ENCODE results near the gene PUSL1.

Gene PUSL1

GRCh38 chr1:1302951-1303509 lies 5.4 kb upstream of the PUSL1 start:
- Histone ChIP-seq H3K9me3 (ENCODE audit: control insufficient read depth, insufficient read depth, low read length) (no peaks in the 10 kb centered on the region), H3K27me3 (ENCODE audit: control insufficient read depth, insufficient read depth, low read length) (no peaks in the 10 kb centered on the region), H3K27ac (ENCODE audit: low read length) (no peak overlapping the region), H3K4me1 (ENCODE audit: control insufficient read depth, insufficient read depth, low read length) (peaks cover 13% of the 10 kb centered on the region), H3K4me3 (ENCODE audit: low read length) (no peak overlapping the region), H3K36me3 (ENCODE audit: control insufficient read depth, insufficient read depth, low read length) (no peaks in the 10 kb centered on the region; the same call in 1 of the 2 replicates)
- no CpG with 5 or more reads among the region's 31 CpGs for WGBS (ENCODE audit: insufficient coverage, insufficient read length)
- no peak for DNase-seq (ENCODE audit: low read depth, low spot score)

GRCh38 chr1:1303736-1304135 lies 4.7 kb upstream of the PUSL1 start:
- Histone ChIP-seq H3K9me3 (ENCODE audit: control insufficient read depth, insufficient read depth, low read length) (no peaks in the 10 kb centered on the region), H3K4me3 (ENCODE audit: low read length) (no peak overlapping the region), H3K36me3 (ENCODE audit: control insufficient read depth, insufficient read depth, low read length) (no peaks in the 10 kb centered on the region; the same call in 1 of the 2 replicates), H3K4me1 (ENCODE audit: control insufficient read depth, insufficient read depth, low read length) (peaks cover 13% of the 10 kb centered on the region), H3K27ac (ENCODE audit: low read length) (no peak overlapping the region), H3K27me3 (ENCODE audit: control insufficient read depth, insufficient read depth, low read length) (no peaks in the 10 kb centered on the region)
- DNase-seq (ENCODE audit: low read depth, low spot score): no peak
- no CpG with 5 or more reads among the region's 13 CpGs for WGBS (ENCODE audit: insufficient coverage, insufficient read length)

GRCh38 chr1:1304331-1305299 lies 3.8 kb upstream of the PUSL1 start:
- DNase-seq (ENCODE audit: low read depth, low spot score): no peak
- no peaks in the 10 kb centered on the region for H3K27me3 ChIP-seq (ENCODE audit: control insufficient read depth, insufficient read depth, low read length)
- H3K36me3 ChIP-seq (ENCODE audit: control insufficient read depth, insufficient read depth, low read length): no peaks in the 10 kb centered on the region; the same call in 1 of the 2 replicates
- H3K4me3 ChIP-seq (ENCODE audit: low read length): no peak overlapping the region
- no CpG with 5 or more reads among the region's 29 CpGs for WGBS (ENCODE audit: insufficient coverage, insufficient read length)
- no peaks in the 10 kb centered on the region for H3K9me3 ChIP-seq (ENCODE audit: control insufficient read depth, insufficient read depth, low read length)
- H3K27ac ChIP-seq (ENCODE audit: low read length): no peak overlapping the region
- peaks cover 18% of the 10 kb centered on the region for H3K4me1 ChIP-seq (ENCODE audit: control insufficient read depth, insufficient read depth, low read length)

- no peak overlapping the region for H3K4me3 ChIP-seq (ENCODE audit: low read length)
- peaks cover 18% of the 10 kb centered on the region for H3K4me1 ChIP-seq (ENCODE audit: control insufficient read depth, insufficient read depth, low read length)
- no peak for DNase-seq (ENCODE audit: low read depth, low spot score)
- H3K9me3 ChIP-seq (ENCODE audit: control insufficient read depth, insufficient read depth, low read length): no peaks in the 10 kb centered on the region
- no peak overlapping the region for H3K27ac ChIP-seq (ENCODE audit: low read length)
- H3K36me3 ChIP-seq (ENCODE audit: control insufficient read depth, insufficient read depth, low read length): no peaks in the 10 kb centered on the region; the same call in 1 of the 2 replicates
- H3K27me3 ChIP-seq (ENCODE audit: control insufficient read depth, insufficient read depth, low read length): no peaks in the 10 kb centered on the region
- WGBS (ENCODE audit: insufficient coverage, insufficient read length): no CpG with 5 or more reads among the region's 25 CpGs
These were observed 2.9 kb upstream of the PUSL1 start for GRCh38 chr1:1305300-1306069.

DNA sequence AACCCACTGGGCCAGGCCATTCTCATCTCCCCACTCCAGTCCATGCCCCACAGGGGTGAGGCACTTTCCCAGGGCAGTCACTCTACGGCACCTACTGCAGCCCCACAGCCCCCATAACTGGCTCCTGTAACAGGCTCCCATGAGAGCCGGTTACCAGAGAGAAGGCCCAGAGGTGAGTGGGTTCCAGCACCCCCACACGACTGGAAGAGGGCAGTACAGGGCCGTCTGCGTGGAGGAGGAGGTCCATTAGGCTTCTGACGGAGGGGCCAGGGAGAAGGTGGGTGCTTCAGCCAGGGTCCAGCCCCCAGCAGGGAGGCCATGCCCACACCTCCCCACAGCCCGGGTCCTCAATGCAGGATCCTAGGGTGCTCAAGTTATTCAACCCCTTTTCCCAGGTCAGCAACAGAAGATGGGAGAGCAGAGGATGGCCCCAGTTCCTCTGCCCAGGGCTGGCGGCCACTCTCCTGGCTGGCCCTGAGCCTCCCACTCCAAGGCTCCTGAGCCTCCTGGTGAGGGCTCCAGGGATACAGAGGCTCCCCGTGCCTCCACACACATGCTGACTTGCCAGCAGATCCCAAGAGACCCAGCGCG lies 2.2 kb upstream of the PUSL1 start:
- peaks cover 2% of the 10 kb centered on the region for H3K36me3 ChIP-seq (ENCODE audit: control insufficient read depth, insufficient read depth, low read length)
- no peak for DNase-seq (ENCODE audit: low read depth, low spot score)
- no peak overlapping the region for H3K4me3 ChIP-seq (ENCODE audit: low read length)
- no CpG with 5 or more reads among the region's 11 CpGs for WGBS (ENCODE audit: insufficient coverage, insufficient read length)
- no peaks in the 10 kb centered on the region for H3K9me3 ChIP-seq (ENCODE audit: control insufficient read depth, insufficient read depth, low read length)
- H3K27ac ChIP-seq (ENCODE audit: low read length): no peak overlapping the region
- H3K27me3 ChIP-seq (ENCODE audit: control insufficient read depth, insufficient read depth, low read length): no peaks in the 10 kb centered on the region
- peaks cover 18% of the 10 kb centered on the region for H3K4me1 ChIP-seq (ENCODE audit: control insufficient read depth, insufficient read depth, low read length)

DNA sequence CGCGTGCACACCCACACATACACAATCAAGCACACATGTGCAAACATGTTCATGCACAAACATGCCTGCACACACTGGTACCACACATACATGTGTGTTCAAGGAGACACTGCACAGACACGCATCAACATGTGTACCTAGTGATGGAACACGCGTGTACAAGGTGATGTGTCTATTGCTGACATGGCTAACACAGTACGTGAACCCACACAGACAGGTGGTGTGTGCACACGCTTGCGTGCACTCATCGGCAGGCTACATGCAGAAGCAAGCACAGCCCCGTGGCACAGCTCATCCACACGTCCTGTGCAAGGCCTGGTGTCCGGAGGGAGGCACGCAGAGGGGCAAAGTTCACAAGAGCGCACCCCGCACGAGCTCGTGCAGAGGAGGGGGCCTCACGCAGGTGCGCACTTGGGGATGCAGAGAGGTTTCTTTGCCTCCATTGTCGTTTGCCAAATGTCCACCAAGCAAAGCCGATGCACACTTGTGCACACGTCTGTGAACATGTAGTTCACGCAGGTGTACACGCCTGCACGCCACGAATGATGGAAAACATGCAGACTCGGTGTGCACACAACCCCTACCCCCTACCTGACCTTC lies 1.6 kb upstream of the PUSL1 start:
- H3K27ac ChIP-seq (ENCODE audit: low read length): no peak overlapping the region
- H3K4me3 ChIP-seq (ENCODE audit: low read length): peak overlapping the region; percentile 67; the same call in 1 of the 2 replicates
- DNase-seq (ENCODE audit: low read depth, low spot score): no peak
- H3K36me3 ChIP-seq (ENCODE audit: control insufficient read depth, insufficient read depth, low read length): peaks cover 8% of the 10 kb centered on the region
- H3K27me3 ChIP-seq (ENCODE audit: control insufficient read depth, insufficient read depth, low read length): no peaks in the 10 kb centered on the region
- WGBS (ENCODE audit: insufficient coverage, insufficient read length): no CpG with 5 or more reads among the region's 27 CpGs
- H3K9me3 ChIP-seq (ENCODE audit: control insufficient read depth, insufficient read depth, low read length): no peaks in the 10 kb centered on the region
- H3K4me1 ChIP-seq (ENCODE audit: control insufficient read depth, insufficient read depth, low read length): peaks cover 18% of the 10 kb centered on the region

- H3K27me3 ChIP-seq (ENCODE audit: control insufficient read depth, insufficient read depth, low read length): no peaks in the 10 kb centered on the region
- WGBS (ENCODE audit: insufficient coverage, insufficient read length): no CpG with 5 or more reads among the region's 83 CpGs
- no peaks in the 10 kb centered on the region for H3K9me3 ChIP-seq (ENCODE audit: control insufficient read depth, insufficient read depth, low read length)
- H3K36me3 ChIP-seq (ENCODE audit: control insufficient read depth, insufficient read depth, low read length): peaks cover 14% of the 10 kb centered on the region
- no peak for DNase-seq (ENCODE audit: low read depth, low spot score)
- H3K27ac ChIP-seq (ENCODE audit: low read length): no peak overlapping the region
- H3K4me3 ChIP-seq (ENCODE audit: low read length): peak overlapping the region; percentile 67; the same call in 1 of the 2 replicates
- peaks cover 18% of the 10 kb centered on the region for H3K4me1 ChIP-seq (ENCODE audit: control insufficient read depth, insufficient read depth, low read length)
These were observed 1.0 kb upstream of the PUSL1 start for GRCh38 chr1:1307261-1307922.

GRCh38 chr1:1308756-1309250 lies 406 bp downstream of the PUSL1 start:
- Histone ChIP-seq H3K27me3 (ENCODE audit: control insufficient read depth, insufficient read depth, low read length) (no peaks in the 10 kb centered on the region), H3K36me3 (ENCODE audit: control insufficient read depth, insufficient read depth, low read length) (peaks cover 28% of the 10 kb centered on the region), H3K4me3 (ENCODE audit: low read length) (peak overlapping the region; percentile 88), H3K4me1 (ENCODE audit: control insufficient read depth, insufficient read depth, low read length) (peaks cover 18% of the 10 kb centered on the region), H3K27ac (ENCODE audit: low read length) (no peak overlapping the region), H3K9me3 (ENCODE audit: control insufficient read depth, insufficient read depth, low read length) (no peaks in the 10 kb centered on the region)
- DNase-seq (ENCODE audit: low read depth, low spot score): no peak
- WGBS (ENCODE audit: insufficient coverage, insufficient read length): no CpG with 5 or more reads among the region's 66 CpGs

GRCh38 chr1:1309251-1310108 lies 1.1 kb downstream of the PUSL1 start:
- no peak overlapping the region for H3K27ac ChIP-seq (ENCODE audit: low read length)
- no CpG with 5 or more reads among the region's 57 CpGs for WGBS (ENCODE audit: insufficient coverage, insufficient read length)
- DNase-seq (ENCODE audit: low read depth, low spot score): no peak
- H3K9me3 ChIP-seq (ENCODE audit: control insufficient read depth, insufficient read depth, low read length): no peaks in the 10 kb centered on the region
- peak overlapping the region; percentile 88 for H3K4me3 ChIP-seq (ENCODE audit: low read length)
- H3K4me1 ChIP-seq (ENCODE audit: control insufficient read depth, insufficient read depth, low read length): peaks cover 15% of the 10 kb centered on the region
- peaks cover 33% of the 10 kb centered on the region for H3K36me3 ChIP-seq (ENCODE audit: control insufficient read depth, insufficient read depth, low read length)
- no peaks in the 10 kb centered on the region for H3K27me3 ChIP-seq (ENCODE audit: control insufficient read depth, insufficient read depth, low read length)

Measured in iPS DF 6.9 (cell line).